AG10803 (cell line): ENCODE results near the gene DEF6.

Experiments
- DNase-seq: peaks from one replicate; pipeline ENCODE4 v3.0.0; 2010; ENCODE audit warnings: low read depth
- H3K4me3 ChIP-seq: 2 replicates; pipeline ENCODE4 v1.5.1; 2011; ENCODE audit warnings: mild to moderate bottlenecking, low read length, control low read depth
- TF ChIP-seq, protein P1 (sequence below): conservative IDR thresholded peaks from 2 replicates; pipeline ENCODE4 v1.5.1; 2011; ENCODE audit warnings: mild to moderate bottlenecking, low read length, control low read depth, inconsistent platforms

DEF6 gene

DNA sequence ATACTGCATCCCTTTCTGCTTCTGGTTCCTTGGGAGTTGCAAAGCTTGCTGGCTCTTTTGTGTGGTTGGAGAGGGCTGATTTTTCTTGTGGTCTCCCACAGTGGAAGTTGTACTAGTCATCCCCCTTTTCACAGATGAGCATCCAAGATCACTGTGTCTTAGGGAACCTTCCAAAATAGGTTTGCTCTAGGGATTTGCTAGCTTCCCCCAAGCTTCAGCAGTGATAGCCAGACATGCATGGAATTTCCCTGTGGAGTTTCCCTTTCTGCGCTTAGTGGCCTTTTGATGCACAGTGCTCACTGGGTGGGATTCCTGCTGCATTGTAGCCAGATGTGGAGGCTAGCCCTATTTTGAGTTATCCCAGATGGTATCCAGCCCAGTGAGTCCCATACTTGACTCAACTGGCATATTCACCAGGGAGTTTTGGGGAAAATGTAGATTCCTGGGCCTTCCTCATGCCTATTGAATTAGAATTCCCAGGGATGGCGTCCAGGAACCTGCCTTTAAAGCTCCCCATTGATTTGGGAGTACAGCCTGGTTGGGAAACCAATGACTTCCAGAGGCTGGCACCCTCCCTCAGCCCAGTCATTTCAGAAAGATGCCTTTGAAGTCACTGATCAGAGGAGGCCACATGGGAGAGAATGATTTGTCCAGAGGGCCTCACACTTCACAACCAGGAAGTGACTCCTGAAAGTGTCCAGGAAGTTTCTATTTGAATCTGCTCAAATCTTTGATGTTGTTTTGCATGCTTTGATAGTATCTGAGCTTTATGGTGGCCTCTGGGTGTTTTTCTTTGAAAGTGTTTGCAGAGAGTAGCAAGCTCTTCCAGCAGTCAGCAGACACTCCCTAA, 70.6 kb downstream of the DEF6 start:
- no peak overlapping the region for H3K4me3 ChIP-seq
- TF ChIP-seq, protein P1, sequence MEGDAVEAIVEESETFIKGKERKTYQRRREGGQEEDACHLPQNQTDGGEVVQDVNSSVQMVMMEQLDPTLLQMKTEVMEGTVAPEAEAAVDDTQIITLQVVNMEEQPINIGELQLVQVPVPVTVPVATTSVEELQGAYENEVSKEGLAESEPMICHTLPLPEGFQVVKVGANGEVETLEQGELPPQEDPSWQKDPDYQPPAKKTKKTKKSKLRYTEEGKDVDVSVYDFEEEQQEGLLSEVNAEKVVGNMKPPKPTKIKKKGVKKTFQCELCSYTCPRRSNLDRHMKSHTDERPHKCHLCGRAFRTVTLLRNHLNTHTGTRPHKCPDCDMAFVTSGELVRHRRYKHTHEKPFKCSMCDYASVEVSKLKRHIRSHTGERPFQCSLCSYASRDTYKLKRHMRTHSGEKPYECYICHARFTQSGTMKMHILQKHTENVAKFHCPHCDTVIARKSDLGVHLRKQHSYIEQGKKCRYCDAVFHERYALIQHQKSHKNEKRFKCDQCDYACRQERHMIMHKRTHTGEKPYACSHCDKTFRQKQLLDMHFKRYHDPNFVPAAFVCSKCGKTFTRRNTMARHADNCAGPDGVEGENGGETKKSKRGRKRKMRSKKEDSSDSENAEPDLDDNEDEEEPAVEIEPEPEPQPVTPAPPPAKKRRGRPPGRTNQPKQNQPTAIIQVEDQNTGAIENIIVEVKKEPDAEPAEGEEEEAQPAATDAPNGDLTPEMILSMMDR = no peak
- DNase-seq = peak; percentile 93

DNA sequence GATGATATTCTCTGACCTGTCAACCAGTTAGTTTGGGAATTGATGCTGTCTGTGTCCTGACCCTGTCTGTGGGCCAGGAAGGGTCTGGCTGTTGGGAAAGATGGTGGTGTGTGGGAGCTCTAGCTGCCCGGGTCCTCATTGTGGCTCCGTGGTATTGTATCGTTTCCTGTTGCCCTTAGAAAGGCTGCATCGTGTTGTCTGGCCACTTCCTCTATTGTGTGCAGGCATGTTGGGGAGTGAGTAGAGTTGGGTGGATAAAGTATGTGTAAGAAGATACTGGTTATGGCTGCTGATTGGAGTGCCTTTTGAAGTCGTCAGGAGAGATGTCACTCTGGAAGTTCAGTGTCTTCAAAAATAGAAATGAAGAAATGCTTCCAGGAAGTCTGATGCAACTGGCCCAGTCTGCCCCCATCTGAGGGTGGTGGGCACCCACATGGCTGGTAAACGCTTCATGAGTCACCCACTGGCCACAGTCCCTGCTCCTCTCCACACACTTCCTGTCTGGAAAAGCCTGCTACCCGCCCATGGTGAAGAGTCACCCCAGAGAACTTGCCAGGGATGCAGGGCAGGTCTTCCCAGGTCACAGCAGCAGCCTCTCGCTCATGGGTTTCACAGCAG, 72.6 kb downstream of the DEF6 start:
- DNase-seq = peak; percentile 98
- peak overlapping the region; percentile 6; the same call in 1 of the 2 replicates for H3K4me3 ChIP-seq
- TF ChIP-seq, protein P1 = no peak

DNA sequence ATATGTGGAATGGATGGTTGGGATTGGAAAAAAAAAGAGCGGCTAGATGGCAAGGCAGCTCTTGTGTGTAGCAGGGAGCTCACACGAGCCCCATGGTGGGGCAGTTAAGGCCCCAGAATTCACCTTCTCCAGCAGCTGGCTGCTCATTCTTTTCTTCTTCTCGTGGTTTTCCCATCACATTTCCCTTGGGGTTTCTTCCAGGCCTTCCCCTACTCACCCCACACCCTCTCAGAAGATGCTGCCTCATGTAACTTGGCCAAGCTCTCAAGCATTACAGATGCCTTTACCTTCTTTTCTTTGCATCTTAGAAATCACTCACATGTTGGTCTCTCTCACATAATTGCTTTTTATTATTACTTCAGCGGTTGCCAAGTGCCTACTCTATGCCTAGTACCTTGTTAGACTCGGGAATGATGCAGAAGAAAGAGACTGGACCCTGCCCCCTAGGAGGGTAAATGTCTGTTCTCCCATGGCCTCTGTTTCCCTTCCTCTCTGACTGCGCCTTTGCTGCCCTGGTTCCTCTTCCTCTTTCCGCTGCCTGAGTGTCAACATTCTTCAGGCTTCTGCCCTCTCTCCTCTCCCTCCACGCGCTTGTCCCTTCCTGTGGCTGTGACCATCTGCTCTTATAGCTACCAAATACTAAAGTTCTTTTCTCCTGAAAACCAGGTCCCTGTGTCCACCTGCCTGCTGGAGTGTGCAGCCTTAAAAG, 73.3 kb downstream of the DEF6 start:
- TF ChIP-seq, protein P1 = no peak
- peak; percentile 85 for DNase-seq
- H3K4me3 ChIP-seq = no peak overlapping the region
